Activated naive CD8-positive, alpha-beta T cell (primary cell): ENCODE results near the gene CARS1.

Source experiments
- H3K27ac Mint-ChIP-seq: one replicate; pipeline ENCODE4 v1.8.0; 2021; ENCODE audit warnings: mixed read lengths
- H3K27me3 Mint-ChIP-seq: one replicate; pipeline ENCODE4 v1.8.0; 2021; ENCODE audit warnings: mixed read lengths
- H3K36me3 Mint-ChIP-seq: one replicate; pipeline ENCODE4 v1.8.0; 2021; ENCODE audit warnings: mixed read lengths
- H3K4me1 Mint-ChIP-seq: one replicate; pipeline ENCODE4 v1.8.0; 2021; ENCODE audit warnings: low read depth, mixed read lengths
- H3K4me3 Mint-ChIP-seq: one replicate; pipeline ENCODE4 v1.8.0; 2021; ENCODE audit warnings: mild to moderate bottlenecking, mixed read lengths
- H3K9me3 Mint-ChIP-seq: one replicate; pipeline ENCODE4 v1.8.0; 2021; ENCODE audit warnings: low read depth, mixed read lengths

CARS1 gene

DNA sequence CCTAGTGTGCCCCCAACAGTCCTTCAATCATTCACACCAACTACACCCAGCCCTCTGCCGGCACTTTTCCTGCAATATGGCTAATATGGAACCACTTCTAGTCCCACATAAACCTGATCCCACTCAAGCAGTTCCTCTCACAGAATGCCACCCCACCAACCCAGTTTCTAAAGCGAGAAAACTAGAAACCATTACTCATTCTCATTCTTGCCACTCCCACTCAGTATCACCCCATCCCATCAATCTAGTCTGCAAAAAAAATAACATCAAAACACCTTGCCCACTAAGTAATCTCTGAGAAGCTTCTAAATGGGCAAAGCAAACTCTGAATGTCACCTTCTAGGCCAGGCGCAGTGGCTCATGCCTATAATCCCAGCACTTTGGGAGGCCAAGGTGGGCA is 83.0 kb downstream of the CARS1 start:
- H3K27ac Mint-ChIP-seq, result peak overlapping the region; percentile 61
- no peaks in the 10 kb centered on the region for H3K9me3 Mint-ChIP-seq
- H3K27me3 Mint-ChIP-seq, result no peaks in the 10 kb centered on the region
- H3K36me3 Mint-ChIP-seq, result peaks cover 9% of the 10 kb centered on the region
- peaks cover 48% of the 10 kb centered on the region for H3K4me1 Mint-ChIP-seq
- H3K4me3 Mint-ChIP-seq, result no peak overlapping the region

DNA sequence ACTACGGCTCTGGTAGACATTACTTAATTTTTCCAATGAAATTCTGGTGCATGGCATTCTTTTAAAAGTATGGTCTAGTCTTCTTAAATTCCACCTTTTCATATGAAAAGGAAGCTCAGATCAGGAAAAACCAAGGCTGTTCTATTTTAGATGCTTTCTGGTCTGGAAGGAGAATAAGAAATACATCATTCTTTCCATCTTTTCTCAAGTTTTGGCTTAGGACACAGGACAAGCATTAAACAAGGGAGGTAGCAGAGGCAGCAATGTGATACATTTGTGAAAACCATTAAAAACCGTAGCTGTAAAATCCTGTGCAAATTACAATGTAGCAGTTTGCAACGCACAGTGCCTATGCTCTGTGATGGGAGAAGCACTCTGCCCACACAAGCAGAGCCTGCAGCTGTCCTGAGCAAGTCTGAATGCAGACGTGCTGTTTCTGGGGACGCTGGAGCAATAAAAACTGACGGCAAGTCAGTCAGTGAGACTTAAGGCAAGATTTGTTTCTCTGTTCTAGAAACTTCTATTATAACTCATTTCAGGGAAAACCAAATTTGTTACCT is 88.8 kb downstream of the CARS1 start:
- Mint-ChIP-seq H3K36me3 (peaks cover 9% of the 10 kb centered on the region), H3K27ac (peak overlapping the region; percentile 46), H3K9me3 (no peaks in the 10 kb centered on the region), H3K4me3 (no peak overlapping the region), H3K27me3 (no peaks in the 10 kb centered on the region), H3K4me1 (peaks cover 31% of the 10 kb centered on the region)

DNA sequence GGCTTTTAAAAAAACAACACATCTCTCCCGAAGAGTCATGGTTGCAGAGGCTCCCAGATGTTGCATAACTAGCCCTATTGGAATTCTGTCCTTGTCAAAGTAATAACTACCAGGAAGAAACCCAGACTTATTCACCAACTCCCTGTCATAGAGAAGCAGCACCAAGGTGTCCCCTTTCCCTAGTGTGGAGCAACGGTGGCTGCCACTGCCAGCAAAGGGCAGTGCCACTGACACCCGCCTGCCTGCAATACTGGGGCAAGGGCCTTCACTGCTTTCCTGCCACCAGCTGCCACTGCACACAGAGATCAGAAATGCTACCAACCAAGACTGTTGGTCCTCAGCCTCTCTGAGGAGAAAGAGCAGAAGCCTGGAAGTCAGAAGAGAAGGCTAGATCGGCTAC is 92.4 kb downstream of the CARS1 start:
- H3K36me3 Mint-ChIP-seq, result peaks cover 8% of the 10 kb centered on the region
- no peaks in the 10 kb centered on the region for H3K27me3 Mint-ChIP-seq
- H3K4me3 Mint-ChIP-seq, result no peak overlapping the region
- H3K9me3 Mint-ChIP-seq, result no peaks in the 10 kb centered on the region
- no peak overlapping the region for H3K27ac Mint-ChIP-seq
- peaks cover 43% of the 10 kb centered on the region for H3K4me1 Mint-ChIP-seq

DNA sequence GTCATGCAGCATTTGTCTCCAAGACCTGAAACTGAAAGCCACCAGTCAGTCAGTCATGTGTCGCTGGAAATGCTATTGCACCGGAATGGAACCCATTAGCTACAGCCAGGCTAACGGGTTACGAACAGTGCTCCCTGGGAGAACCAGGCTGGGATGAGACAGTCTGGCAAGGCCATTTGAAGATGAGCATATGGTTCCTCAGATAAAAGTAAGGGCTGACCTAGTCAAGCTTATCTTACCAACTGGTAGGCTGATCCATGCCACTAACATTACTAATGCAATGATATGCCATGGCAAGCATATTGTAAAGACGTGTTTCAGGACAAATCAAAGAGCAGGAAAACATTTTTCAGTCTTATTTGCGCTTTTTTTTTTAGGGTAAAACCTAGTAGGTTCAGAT is 93.5 kb downstream of the CARS1 start:
- Mint-ChIP-seq H3K27me3 (no peaks in the 10 kb centered on the region), H3K9me3 (no peaks in the 10 kb centered on the region), H3K4me1 (peaks cover 42% of the 10 kb centered on the region), H3K4me3 (no peak overlapping the region), H3K27ac (no peak overlapping the region), H3K36me3 (peaks cover 10% of the 10 kb centered on the region)

DNA sequence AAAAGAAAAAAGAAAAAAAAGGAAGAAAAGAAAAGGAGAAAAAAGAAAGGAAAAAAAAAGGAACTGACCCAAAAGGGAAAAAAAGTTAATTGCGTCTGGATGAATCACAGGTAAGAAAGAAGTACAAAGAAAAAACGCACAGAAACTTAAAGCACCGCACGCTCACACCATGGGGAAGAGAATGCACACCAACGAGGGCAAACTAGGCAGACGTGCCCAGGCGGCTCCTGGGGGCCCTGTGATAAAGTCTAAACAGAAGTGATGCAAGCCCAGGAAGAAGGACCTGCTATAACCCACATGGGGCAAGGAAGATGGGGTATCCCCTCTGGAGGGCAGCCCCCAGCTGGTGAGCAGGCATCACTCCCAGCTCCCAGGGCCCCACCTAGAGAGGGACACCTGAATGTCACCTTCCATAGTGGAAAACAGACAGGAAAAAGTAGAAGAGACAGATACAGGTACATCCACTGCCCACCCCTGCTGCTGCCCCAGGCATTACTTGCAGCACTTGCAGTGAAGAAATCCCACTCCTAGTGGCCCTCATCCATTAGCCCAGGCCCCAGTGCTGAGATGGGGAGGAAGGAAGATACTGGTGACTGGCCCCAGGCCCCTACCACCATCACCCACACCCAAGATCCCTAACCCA is 94.0 kb downstream of the CARS1 start:
- Mint-ChIP-seq H3K9me3 (no peaks in the 10 kb centered on the region), H3K27ac (peak overlapping the region; percentile 34), H3K4me1 (peaks cover 38% of the 10 kb centered on the region), H3K36me3 (peaks cover 10% of the 10 kb centered on the region), H3K4me3 (no peak overlapping the region), H3K27me3 (no peaks in the 10 kb centered on the region)

DNA sequence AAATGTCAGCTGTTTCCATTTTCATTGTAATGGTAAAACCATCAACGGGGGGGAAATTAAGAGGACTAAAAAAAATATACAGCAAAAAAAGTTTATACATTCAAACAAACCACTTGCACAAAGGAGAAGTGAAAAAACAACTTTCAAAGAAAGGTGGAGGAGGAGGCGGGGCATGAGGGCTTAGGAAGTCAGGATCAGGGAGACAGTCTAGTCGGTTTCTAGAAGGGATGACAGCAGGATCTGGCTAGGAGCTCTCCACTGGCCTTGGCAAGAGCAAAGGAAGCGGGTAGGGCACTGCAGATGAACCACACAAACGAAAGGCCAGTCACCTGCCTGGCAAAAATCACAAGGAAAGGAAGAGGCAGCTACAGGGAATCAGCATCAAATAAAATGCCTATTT is 96.1 kb downstream of the CARS1 start:
- Mint-ChIP-seq H3K27ac (peak overlapping the region; percentile 25), H3K9me3 (no peaks in the 10 kb centered on the region), H3K4me1 (peaks cover 29% of the 10 kb centered on the region), H3K36me3 (peaks cover 7% of the 10 kb centered on the region), H3K27me3 (no peaks in the 10 kb centered on the region), H3K4me3 (no peak overlapping the region)

DNA sequence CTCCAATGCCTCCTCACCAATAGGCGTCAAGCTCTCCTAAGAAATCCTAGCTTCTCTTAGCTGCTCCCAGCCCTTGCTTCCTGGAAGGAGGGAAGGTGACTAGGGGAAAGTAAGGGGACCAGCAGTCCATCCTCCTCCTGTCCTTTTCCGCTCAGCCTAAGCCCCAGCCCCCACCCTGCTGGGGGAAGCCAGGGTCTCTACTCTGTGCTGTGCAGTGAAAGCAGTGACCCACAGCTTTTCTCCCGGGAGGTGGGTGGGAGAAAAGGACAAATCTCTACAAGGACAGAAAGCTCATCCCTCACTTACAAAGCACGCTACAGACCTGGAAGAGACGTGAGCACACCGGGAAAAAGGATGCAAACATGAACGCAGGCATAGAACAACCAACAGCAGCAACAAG is 97.1 kb downstream of the CARS1 start:
- H3K27ac Mint-ChIP-seq, result no peak overlapping the region
- no peaks in the 10 kb centered on the region for H3K9me3 Mint-ChIP-seq
- no peaks in the 10 kb centered on the region for H3K27me3 Mint-ChIP-seq
- H3K36me3 Mint-ChIP-seq, result peaks cover 6% of the 10 kb centered on the region
- H3K4me1 Mint-ChIP-seq, result peaks cover 26% of the 10 kb centered on the region
- H3K4me3 Mint-ChIP-seq, result no peak overlapping the region

DNA sequence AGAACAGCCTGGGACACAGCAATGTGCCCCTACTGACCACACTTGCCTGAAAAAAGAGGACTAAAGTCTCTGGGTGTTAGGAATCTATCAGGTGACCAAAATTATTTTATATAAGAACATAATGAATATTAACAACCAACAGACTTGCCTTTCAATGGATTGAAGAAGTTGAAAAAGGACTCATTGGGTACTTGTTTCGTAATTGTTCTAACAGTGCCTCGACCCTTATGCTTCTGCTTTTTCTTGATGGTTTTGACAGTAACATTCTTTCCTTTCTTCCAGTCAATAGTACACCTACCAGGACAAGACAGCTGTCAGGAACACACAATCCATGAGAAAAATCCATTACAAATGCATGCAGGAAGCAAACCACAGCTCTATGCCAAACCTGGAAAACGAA is 99.0 kb downstream of the CARS1 start:
- Mint-ChIP-seq H3K36me3 (peaks cover 6% of the 10 kb centered on the region), H3K27me3 (no peaks in the 10 kb centered on the region), H3K27ac (no peak overlapping the region), H3K4me1 (peaks cover 17% of the 10 kb centered on the region), H3K4me3 (no peak overlapping the region), H3K9me3 (no peaks in the 10 kb centered on the region)

DNA sequence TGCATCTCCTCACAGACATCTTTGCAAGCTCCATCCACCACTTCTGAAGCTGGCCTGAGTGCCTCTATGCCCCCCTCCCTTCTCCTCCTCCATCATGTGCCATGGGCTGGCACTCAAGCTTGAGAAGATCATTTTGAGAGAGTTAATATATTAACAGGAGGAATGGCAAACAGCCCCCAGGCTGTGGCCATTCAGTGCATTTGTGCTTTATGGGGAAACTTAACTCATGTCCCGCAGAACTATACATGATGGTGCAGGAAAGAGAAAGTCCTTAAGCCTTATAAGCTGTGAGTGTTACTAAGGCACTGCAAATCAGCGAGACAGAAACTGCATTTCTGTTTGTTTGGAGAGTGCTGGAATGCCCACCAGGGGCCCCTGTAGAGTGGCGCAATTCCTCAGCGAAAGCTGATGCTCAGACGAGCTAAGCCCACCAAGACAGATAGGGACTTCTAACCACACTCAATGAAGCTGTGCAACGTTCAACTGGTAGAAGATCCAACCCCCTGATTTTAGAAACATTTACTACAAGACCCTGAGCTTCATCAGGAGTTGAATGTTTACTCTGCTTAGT is 101.2 kb downstream of the CARS1 start:
- Mint-ChIP-seq H3K36me3 (peaks cover 6% of the 10 kb centered on the region), H3K4me3 (no peak overlapping the region), H3K4me1 (peaks cover 17% of the 10 kb centered on the region), H3K27ac (no peak overlapping the region), H3K9me3 (no peaks in the 10 kb centered on the region), H3K27me3 (no peaks in the 10 kb centered on the region)

DNA sequence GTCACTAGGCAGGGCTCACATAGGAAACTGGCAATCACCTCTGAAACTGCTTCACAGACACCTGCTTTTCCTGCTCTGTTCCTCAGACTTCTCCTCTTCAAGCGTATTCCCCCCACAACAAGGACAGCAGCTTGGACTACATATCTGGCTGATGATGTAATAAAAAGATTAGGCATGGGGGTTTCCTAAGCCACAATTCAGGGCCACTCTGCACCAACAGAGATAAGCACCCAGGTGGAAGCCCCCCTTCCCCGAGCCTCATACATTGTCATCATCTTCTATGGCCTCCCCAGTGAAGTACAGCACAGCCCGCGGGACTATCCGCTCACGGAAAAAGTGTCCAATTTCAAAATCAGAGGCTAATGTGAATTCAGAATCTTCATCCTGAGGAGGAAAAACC is 103.0 kb downstream of the CARS1 start:
- Mint-ChIP-seq H3K27me3 (no peaks in the 10 kb centered on the region), H3K27ac (peak overlapping the region; percentile 77), H3K4me1 (peaks cover 23% of the 10 kb centered on the region), H3K9me3 (no peaks in the 10 kb centered on the region), H3K36me3 (peaks cover 8% of the 10 kb centered on the region), H3K4me3 (no peak overlapping the region)

DNA sequence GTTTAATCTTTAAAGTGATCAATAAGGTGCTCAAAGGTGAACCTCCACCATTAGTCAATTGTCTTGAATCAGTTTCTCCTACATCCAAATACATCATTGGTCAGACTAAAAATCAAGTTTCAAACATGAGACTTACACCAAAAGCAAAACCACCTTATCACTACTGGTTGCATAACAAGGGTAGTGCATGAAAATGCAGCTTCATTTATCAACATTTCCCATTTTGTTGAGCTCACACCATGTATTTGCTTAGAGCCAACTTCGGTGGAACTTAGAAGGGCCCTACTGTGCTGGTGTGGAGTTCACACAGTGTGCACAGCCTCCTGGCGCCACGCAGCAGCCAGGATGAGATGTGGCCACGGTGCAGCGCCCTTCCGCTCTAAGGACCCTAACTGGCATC is 104.9 kb downstream of the CARS1 start:
- no peak overlapping the region for H3K4me3 Mint-ChIP-seq
- no peaks in the 10 kb centered on the region for H3K27me3 Mint-ChIP-seq
- H3K4me1 Mint-ChIP-seq, result peaks cover 33% of the 10 kb centered on the region
- H3K9me3 Mint-ChIP-seq, result no peaks in the 10 kb centered on the region
- peaks cover 11% of the 10 kb centered on the region for H3K36me3 Mint-ChIP-seq
- H3K27ac Mint-ChIP-seq, result peak overlapping the region; percentile 75

DNA sequence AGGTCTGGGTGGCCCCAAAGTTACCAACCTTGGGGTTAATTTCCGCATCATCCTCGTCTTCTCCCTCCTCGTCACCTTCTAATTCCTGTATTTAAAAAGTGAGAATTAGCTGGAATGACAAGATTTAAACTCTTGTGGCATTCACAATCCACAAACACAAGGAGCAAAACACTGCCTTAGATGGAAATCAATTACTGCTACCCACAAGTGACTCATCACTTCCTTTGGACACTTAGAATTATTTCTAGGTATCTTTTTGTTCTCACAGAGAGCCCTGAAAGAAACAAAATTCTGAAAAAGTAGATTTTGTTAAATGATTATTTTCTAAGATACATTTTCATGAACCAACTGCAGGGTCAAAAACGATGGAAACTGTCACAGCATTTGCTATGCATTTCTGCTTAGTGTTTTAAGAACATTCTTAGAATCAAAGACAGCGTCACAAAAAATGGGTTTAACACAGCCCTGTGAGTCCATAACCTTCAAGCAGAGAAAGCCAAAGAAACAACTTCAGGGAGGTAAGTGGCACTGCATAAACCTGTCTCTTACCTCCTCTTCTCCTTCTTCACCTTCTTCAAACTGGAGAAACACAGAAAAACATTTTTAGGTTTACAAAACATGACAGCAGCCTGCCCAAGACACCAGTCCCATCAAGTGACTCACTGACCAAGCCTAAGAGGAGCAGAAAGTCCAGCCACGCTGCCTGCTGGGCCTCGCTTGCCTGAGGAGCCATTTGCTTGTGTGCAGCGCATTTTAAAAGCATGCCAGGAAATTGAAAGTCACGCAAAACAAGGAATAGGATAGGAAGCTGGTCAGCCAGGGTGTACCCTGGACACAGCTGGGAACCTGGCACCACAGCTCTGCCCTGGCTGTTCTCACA is 105.8 kb downstream of the CARS1 start:
- H3K4me1 Mint-ChIP-seq, result peaks cover 41% of the 10 kb centered on the region

More for the DNA sequence above, 105.8 kb downstream of the CARS1 start:
- Mint-ChIP-seq H3K27me3 (no peaks in the 10 kb centered on the region), H3K4me3 (no peak overlapping the region), H3K36me3 (peaks cover 9% of the 10 kb centered on the region), H3K9me3 (no peaks in the 10 kb centered on the region), H3K27ac (peak overlapping the region; percentile 79)
